Natural killer cell (primary cell): ENCODE results near the gene FAM9C. TPM values are rescaled to one million over a fixed set of nuclear protein-coding genes. Genes with fewer than 3 reads are reported as not detected.
A peak's percentile ranks its signal among the peaks of the same experiment; 100 is the strongest.

Experiments
- ATAC-seq, 3 donors: fragments of 150-1000 bp in 2 of 3; fragments of 200-7000 bp in 1 of 3; cut with Tn5 transposase; 1 replicate in 1 of 3; 2 replicates in 2 of 3; pipeline ENCODE4 v1.10.0; 2021; ENCODE audit warnings: mild to moderate bottlenecking in 2 of 3, moderate library complexity in 2 of 3
- DNase-seq, 2 donors: peaks; one replicate each; pipeline versions ENCODE4 v3.0.0 to v3.0.0-alpha.2; 2013 to 2021; ENCODE audit warnings: mixed read lengths in 1 of 2
- H3K27ac ChIP-seq: one replicate; pipeline ENCODE4 v1.5.1; 2013; ENCODE audit warnings: mild to moderate bottlenecking, low read length
- H3K27me3 ChIP-seq: one replicate; pipeline ENCODE4 v1.6.1; 2013; ENCODE audit warnings: low read length; ENCODE audit not compliant: control insufficient read depth, insufficient read depth
- H3K36me3 ChIP-seq: one replicate; pipeline ENCODE4 v1.6.1; 2013; ENCODE audit warnings: low read length; ENCODE audit not compliant: control insufficient read depth, insufficient read depth
- H3K4me1 ChIP-seq: one replicate; pipeline ENCODE4 v1.6.1; 2013; ENCODE audit warnings: low read length; ENCODE audit not compliant: control insufficient read depth, insufficient read depth
- H3K4me3 ChIP-seq: one replicate; pipeline ENCODE4 v1.5.1; 2013; ENCODE audit warnings: low read length
- H3K9me3 ChIP-seq: one replicate; pipeline ENCODE4 v1.6.1; 2013; ENCODE audit warnings: low read length; ENCODE audit not compliant: control insufficient read depth, insufficient read depth
- H3K27ac Mint-ChIP-seq, 2 donors: one replicate each; pipeline ENCODE4 v1.8.0; 2022; ENCODE audit warnings: mild to moderate bottlenecking in 2 of 2, mixed read lengths in 2 of 2, moderate library complexity in 1 of 2
- H3K27me3 Mint-ChIP-seq, 2 donors: one replicate each; pipeline ENCODE4 v1.8.0; 2022; ENCODE audit warnings: low read depth in 2 of 2, mixed read lengths in 2 of 2
- H3K36me3 Mint-ChIP-seq: one replicate; pipeline ENCODE4 v1.8.0; 2022; ENCODE audit warnings: mixed read lengths
- H3K4me1 Mint-ChIP-seq, 2 donors: one replicate each; pipeline ENCODE4 v1.8.0; 2022; ENCODE audit warnings: mixed read lengths in 2 of 2
- H3K4me3 Mint-ChIP-seq: one replicate; pipeline ENCODE4 v1.8.0; 2022; ENCODE audit warnings: mild to moderate bottlenecking, moderate library complexity, mixed read lengths
- H3K9me3 Mint-ChIP-seq, 2 donors: one replicate each; pipeline ENCODE4 v1.8.0; 2022; ENCODE audit warnings: mixed read lengths in 2 of 2
- WGBS: methylation state at CpG from one replicate; pipeline ENCODE4 v1.1.7; 2013; ENCODE audit warnings: missing lambda C conversion rate; ENCODE audit not compliant: insufficient coverage; 5-methylcytosine and 5-hydroxymethylcytosine counted together
- intact Hi-C: fragments of 100-400 bp; cut with micrococcal nuclease; formaldehyde crosslinking; loops from one replicate; pipeline ENCODE4 v1.14.2; 2022
- total RNA-seq, 4 donors: library from RNA; stranded (reverse); fragments of 120-200 nt in 1 of 4; gene quantifications; one replicate each; pipeline versions ENCODE4 v1.2.3 to v1.2.4, GENCODE V29; 2013 to 2022
- TF ChIP-seq, protein P1 (sequence below): fragments of 200-600 bp; IDR thresholded peaks from one replicate; pipeline ENCODE4 v1.8.0; 2022; ENCODE audit warnings: antibody characterized with exemption

FAM9C gene
- total RNA-seq, 3 donors from 2014 or later (not counting 1 experiment from before 2014, with no cell fraction given), result not detected

DNA sequence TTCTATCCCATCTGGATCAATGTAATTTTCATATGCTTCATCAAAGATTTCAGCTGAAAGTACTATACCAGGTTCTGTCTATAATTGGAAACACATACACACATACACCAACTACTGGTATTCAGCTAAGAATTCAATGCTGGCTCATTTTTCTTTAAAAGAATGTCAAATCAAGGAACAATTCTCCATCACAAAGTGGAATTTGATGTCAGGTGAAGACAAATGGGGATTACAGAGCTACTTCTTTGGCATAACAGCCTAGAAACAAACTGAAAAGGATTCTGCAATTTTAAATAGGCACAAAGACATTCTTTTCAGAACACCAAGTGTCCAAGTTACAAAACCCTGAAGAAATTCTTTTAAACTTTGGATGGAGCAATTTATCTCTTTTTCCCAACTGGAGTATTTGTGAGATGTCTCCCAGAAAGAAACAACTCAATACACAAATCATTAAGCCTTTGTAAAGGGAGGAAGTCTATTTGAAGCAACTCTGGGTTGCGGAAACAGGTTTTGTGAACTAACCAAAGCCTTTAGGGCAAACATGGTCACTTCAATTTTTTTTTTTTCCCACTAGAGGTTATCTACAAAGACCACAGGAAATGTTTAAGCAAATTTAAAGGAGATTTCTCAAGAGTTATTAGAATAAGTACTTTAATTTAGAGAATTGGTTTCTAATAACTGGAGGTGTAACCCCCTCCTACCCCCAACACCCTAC, 1.9 kb upstream of the FAM9C start:
- no peaks in the 10 kb centered on the region for H3K36me3 ChIP-seq
- H3K4me1 ChIP-seq, result peaks cover 24% of the 10 kb centered on the region
- DNase-seq (no peak), ATAC-seq (peak in 2 of 3 donors; percentile 55 to 57)
- H3K4me1 Mint-ChIP-seq, result peaks cover 38 to 42% of the 10 kb centered on the region in 2 donors
- peak overlapping the region; percentile 57 for H3K27ac ChIP-seq
- H3K9me3 Mint-ChIP-seq, result no peaks in the 10 kb centered on the region
- H3K4me3 Mint-ChIP-seq, result peak overlapping the region; percentile 63
- H3K27me3 Mint-ChIP-seq, result peaks cover 0 to 14% of the 10 kb centered on the region in 2 donors
- intact Hi-C loops, result no loop called here
- no peak overlapping the region for H3K4me3 ChIP-seq
- WGBS, result no CpG with 5 or more reads among the region's 1 CpG
- no peaks in the 10 kb centered on the region for H3K27me3 ChIP-seq
- no peaks in the 10 kb centered on the region for H3K9me3 ChIP-seq
- TF ChIP-seq, protein P1, sequence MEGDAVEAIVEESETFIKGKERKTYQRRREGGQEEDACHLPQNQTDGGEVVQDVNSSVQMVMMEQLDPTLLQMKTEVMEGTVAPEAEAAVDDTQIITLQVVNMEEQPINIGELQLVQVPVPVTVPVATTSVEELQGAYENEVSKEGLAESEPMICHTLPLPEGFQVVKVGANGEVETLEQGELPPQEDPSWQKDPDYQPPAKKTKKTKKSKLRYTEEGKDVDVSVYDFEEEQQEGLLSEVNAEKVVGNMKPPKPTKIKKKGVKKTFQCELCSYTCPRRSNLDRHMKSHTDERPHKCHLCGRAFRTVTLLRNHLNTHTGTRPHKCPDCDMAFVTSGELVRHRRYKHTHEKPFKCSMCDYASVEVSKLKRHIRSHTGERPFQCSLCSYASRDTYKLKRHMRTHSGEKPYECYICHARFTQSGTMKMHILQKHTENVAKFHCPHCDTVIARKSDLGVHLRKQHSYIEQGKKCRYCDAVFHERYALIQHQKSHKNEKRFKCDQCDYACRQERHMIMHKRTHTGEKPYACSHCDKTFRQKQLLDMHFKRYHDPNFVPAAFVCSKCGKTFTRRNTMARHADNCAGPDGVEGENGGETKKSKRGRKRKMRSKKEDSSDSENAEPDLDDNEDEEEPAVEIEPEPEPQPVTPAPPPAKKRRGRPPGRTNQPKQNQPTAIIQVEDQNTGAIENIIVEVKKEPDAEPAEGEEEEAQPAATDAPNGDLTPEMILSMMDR, result no peak
- H3K27ac Mint-ChIP-seq, result peak overlapping the region; percentile 65 to 69
- H3K36me3 Mint-ChIP-seq, result no peaks in the 10 kb centered on the region

DNA sequence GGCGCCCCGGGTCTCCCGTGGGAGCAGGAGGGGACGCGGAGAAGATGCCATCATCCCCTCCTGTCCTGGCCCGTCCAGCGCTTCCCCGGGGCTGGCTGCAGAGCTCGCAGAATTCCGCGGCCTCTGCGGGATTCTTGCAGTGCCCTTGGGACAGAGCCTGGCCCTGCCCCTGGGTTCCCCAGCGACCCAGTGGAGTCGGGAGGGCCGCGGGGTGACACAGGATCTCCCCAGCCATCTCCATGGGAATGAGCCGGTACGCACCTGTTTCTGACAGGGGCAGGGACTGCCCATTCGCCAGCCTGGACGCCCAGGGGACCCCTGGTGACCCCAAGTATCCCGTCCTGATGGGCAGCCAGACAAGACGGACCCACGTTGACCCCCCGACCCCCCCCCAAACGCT, 482 bp downstream of the FAM9C start:
- no peak overlapping the region for H3K27ac ChIP-seq
- ATAC-seq, result no peak
- no peaks in the 10 kb centered on the region for H3K36me3 ChIP-seq
- DNase-seq, result no peak
- H3K27me3 ChIP-seq, result no peaks in the 10 kb centered on the region
- TF ChIP-seq, protein P1, result no peak
- intact Hi-C loops, result no loop called here
- Mint-ChIP-seq H3K27me3 (peaks cover 0 to 24% of the 10 kb centered on the region in 2 donors), H3K4me1 (peaks cover 29 to 31% of the 10 kb centered on the region in 2 donors), H3K4me3 (no peak overlapping the region), H3K36me3 (no peaks in the 10 kb centered on the region), H3K9me3 (no peaks in the 10 kb centered on the region), H3K27ac (no peak overlapping the region)
- no peak overlapping the region for H3K4me3 ChIP-seq
- 93% methylated on average over 23 of the region's 25 CpGs for WGBS
- no peaks in the 10 kb centered on the region for H3K9me3 ChIP-seq
- peaks cover 13% of the 10 kb centered on the region for H3K4me1 ChIP-seq

DNA sequence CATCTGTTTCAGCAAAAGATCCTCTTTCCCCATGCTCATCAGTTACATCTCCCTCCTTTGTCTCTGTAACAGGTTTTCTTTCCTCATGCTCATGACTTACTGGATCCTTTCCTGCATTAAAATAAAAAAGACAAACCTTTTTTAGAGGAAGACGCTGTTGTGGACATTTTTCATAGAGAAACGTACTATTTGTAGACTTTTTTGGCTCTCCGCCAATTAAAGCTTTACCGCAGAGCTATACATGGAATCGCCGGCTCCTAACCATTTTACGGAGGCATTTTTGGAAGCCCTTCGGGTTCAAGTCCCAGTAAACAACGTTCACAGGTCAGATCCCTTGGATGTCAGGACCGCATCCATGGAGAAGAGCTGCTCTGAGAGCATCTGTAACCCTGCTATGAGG, 1.3 kb downstream of the FAM9C start:
- DNase-seq (no peak), ATAC-seq (no peak)
- Mint-ChIP-seq H3K27ac (no peak overlapping the region), H3K4me1 (peaks cover 25 to 26% of the 10 kb centered on the region in 2 donors), H3K36me3 (no peaks in the 10 kb centered on the region), H3K27me3 (peaks cover 0 to 32% of the 10 kb centered on the region in 2 donors), H3K4me3 (no peak overlapping the region), H3K9me3 (no peaks in the 10 kb centered on the region)
- peaks cover 12% of the 10 kb centered on the region for H3K4me1 ChIP-seq
- H3K36me3 ChIP-seq, result no peaks in the 10 kb centered on the region
- 95% methylated on average over 10 of the region's 10 CpGs for WGBS
- H3K4me3 ChIP-seq, result no peak overlapping the region
- TF ChIP-seq, protein P1, result no peak
- intact Hi-C loops, result no loop called here
- H3K27me3 ChIP-seq, result no peaks in the 10 kb centered on the region
- no peaks in the 10 kb centered on the region for H3K9me3 ChIP-seq
- no peak overlapping the region for H3K27ac ChIP-seq

DNA sequence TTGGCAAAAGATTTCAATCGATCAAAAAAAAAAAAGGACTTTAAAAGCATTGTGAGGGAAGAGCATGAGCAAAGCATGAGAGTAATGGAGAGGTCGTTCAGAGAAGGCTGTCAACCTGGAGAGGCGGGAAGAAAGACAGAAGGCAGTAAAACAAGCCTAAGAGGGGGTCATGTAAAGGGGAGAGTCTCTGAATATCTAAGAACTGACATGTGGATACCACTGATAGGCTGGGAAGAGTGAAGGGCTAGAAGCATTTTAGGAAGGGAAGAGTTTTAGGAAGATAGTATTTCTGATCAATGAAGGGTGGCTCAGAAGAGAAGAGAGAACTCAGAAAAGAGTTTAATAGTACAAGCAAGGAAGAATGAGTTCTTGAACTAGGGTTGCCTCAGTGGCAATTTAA, 7.5 kb downstream of the FAM9C start:
- WGBS, result 100% methylated on average over 3 of the region's 3 CpGs
- H3K27me3 ChIP-seq, result no peaks in the 10 kb centered on the region
- H3K4me3 ChIP-seq, result no peak overlapping the region
- H3K4me1 ChIP-seq, result no peaks in the 10 kb centered on the region
- TF ChIP-seq, protein P1, result no peak
- H3K4me1 Mint-ChIP-seq, result peaks cover 0 to 12% of the 10 kb centered on the region in 2 donors
- H3K9me3 ChIP-seq, result no peaks in the 10 kb centered on the region
- DNase-seq, result no peak
- H3K4me3 Mint-ChIP-seq, result no peak overlapping the region
- intact Hi-C loops, result no loop called here
- H3K36me3 Mint-ChIP-seq, result no peaks in the 10 kb centered on the region
- H3K27ac ChIP-seq, result no peak overlapping the region
- no peak overlapping the region for H3K27ac Mint-ChIP-seq
- ATAC-seq, result no peak
- no peaks in the 10 kb centered on the region for H3K9me3 Mint-ChIP-seq
- peaks cover 5 to 48% of the 10 kb centered on the region in 2 donors for H3K27me3 Mint-ChIP-seq
- H3K36me3 ChIP-seq, result no peaks in the 10 kb centered on the region
